GM12878 (cell line): Measurements from ENCODE around the gene SRMS. TPM values are rescaled to one million over a fixed set of nuclear protein-coding genes. Genes with fewer than 3 reads are reported as not detected.

Source experiments
- BACH1 ChIP-seq: fragments of 450-650 bp; IDR thresholded peaks from 2 replicates; pipeline ENCODE4 v1.6.1; 2017; ENCODE audit warnings: mild to moderate bottlenecking, borderline replicate concordance
- BCL11A ChIP-seq: IDR thresholded peaks from 2 replicates; pipeline ENCODE4 v1.6.1; 2011; ENCODE audit warnings: low read depth, low read length
- BHLHE40 ChIP-seq, 2 experiments: fragments of 450-650 bp in 1 of 2; IDR thresholded peaks; 2 replicates each; pipeline ENCODE4 v1.6.1; 2011 to 2017; ENCODE audit warnings: low read depth in 2 of 2, borderline replicate concordance in 1 of 2, improper control_type of control experiment in 1 of 2, low read length in 1 of 2, mild to moderate bottlenecking in 1 of 2
- BMI1 ChIP-seq: fragments of 450-650 bp; IDR thresholded peaks from 2 replicates; pipeline ENCODE4 v1.6.1; 2016; ENCODE audit warnings: mild to moderate bottlenecking, moderate library complexity, borderline replicate concordance
- BRCA1 ChIP-seq: IDR thresholded peaks from 2 replicates; pipeline ENCODE4 v1.6.1; 2011; ENCODE audit warnings: low read depth, low read length, improper control_type of control experiment
- CEBPZ ChIP-seq: fragments of 150-350 bp; IDR thresholded peaks from 2 replicates; pipeline ENCODE4 v1.6.1; 2016; ENCODE audit warnings: low read depth, low read length
- GABPA ChIP-seq: IDR thresholded peaks from 2 replicates; pipeline ENCODE4 v1.6.1; 2014; ENCODE audit warnings: antibody characterized with exemption, low read depth, mild to moderate bottlenecking, inconsistent platforms
- HDAC2 ChIP-seq: fragments of 200-600 bp; sonication (generic); IDR thresholded peaks from 2 replicates; pipeline ENCODE4 v1.6.1; 2017
- JUND ChIP-seq: IDR thresholded peaks from 2 replicates; pipeline ENCODE4 v1.6.1; 2012; ENCODE audit warnings: low read depth, mild to moderate bottlenecking, low read length, improper control_type of control experiment, moderate library complexity
- LARP7 ChIP-seq: fragments of 450-650 bp; IDR thresholded peaks from 2 replicates; pipeline ENCODE4 v1.6.1; 2017; ENCODE audit warnings: mild to moderate bottlenecking
- MEF2A ChIP-seq: IDR thresholded peaks from 2 replicates; pipeline ENCODE4 v1.6.1; 2011; ENCODE audit warnings: low read depth, mild to moderate bottlenecking, low read length, moderate library complexity; ENCODE audit not compliant: insufficient read depth
- MYC ChIP-seq: IDR thresholded peaks from 2 replicates; pipeline ENCODE4 v1.6.1; 2011; ENCODE audit warnings: mild to moderate bottlenecking, low read length, moderate library complexity, inconsistent platforms; ENCODE audit not compliant: insufficient read depth, insufficient replicate concordance, insufficient read length, severe bottlenecking
- PBX3 ChIP-seq: IDR thresholded peaks from 2 replicates; pipeline ENCODE4 v1.6.1; 2011; ENCODE audit warnings: mild to moderate bottlenecking, low read depth, low read length, moderate library complexity; ENCODE audit not compliant: insufficient replicate concordance
- RFX5 ChIP-seq: IDR thresholded peaks from 2 replicates; pipeline ENCODE4 v1.6.1; 2011; ENCODE audit warnings: low read depth, low read length, improper control_type of control experiment
- SMAD1 ChIP-seq: fragments of 450-650 bp; IDR thresholded peaks from 2 replicates; pipeline ENCODE4 v1.6.1; 2018; ENCODE audit warnings: mild to moderate bottlenecking, low read depth; ENCODE audit not compliant: partially characterized antibody
- SMAD5 ChIP-seq: IDR thresholded peaks from 2 replicates; pipeline ENCODE4 v1.6.1; 2016; ENCODE audit warnings: antibody characterized with exemption, low read depth
- SMARCA5 ChIP-seq: fragments of 450-650 bp; IDR thresholded peaks from 2 replicates; pipeline ENCODE4 v1.6.1; 2017; ENCODE audit warnings: mild to moderate bottlenecking
- SMC3 ChIP-seq: IDR thresholded peaks from 2 replicates; pipeline ENCODE4 v1.6.1; 2011; ENCODE audit warnings: low read length, improper control_type of control experiment, borderline replicate concordance
- SRF ChIP-seq, 2 experiments: IDR thresholded peaks; 2 replicates each; pipeline ENCODE4 v1.6.1; 2011; ENCODE audit warnings: low read depth in 2 of 2, low read length in 2 of 2, mild to moderate bottlenecking in 1 of 2, moderate library complexity in 1 of 2
- TCF7 ChIP-seq: IDR thresholded peaks from 2 replicates; pipeline ENCODE4 v1.6.1; 2014; ENCODE audit warnings: antibody characterized with exemption, borderline replicate concordance
- USF1 ChIP-seq: IDR thresholded peaks from 2 replicates; pipeline ENCODE4 v1.6.1; 2011; ENCODE audit warnings: borderline replicate concordance, low read depth, mild to moderate bottlenecking, moderate library complexity, mixed read lengths, low read length; ENCODE audit not compliant: insufficient read depth; ENCODE audit errors: extremely low read length
- YBX1 ChIP-seq: fragments of 450-650 bp; IDR thresholded peaks from 2 replicates; pipeline ENCODE4 v1.6.1; 2016; ENCODE audit warnings: antibody characterized with exemption
- YY1 ChIP-seq: IDR thresholded peaks from 2 replicates; pipeline ENCODE4 v1.6.1; 2011; ENCODE audit warnings: low read depth, mild to moderate bottlenecking, low read length
- ZNF207 ChIP-seq: fragments of 450-650 bp; IDR thresholded peaks from 2 replicates; pipeline ENCODE4 v1.6.1; 2014; ENCODE audit warnings: antibody characterized with exemption, mild to moderate bottlenecking, borderline replicate concordance
- ZNF24 ChIP-seq: fragments of 450-650 bp; IDR thresholded peaks from 2 replicates; pipeline ENCODE4 v1.6.1; 2017; ENCODE audit warnings: antibody characterized with exemption, mild to moderate bottlenecking
- ZNF384 ChIP-seq: IDR thresholded peaks from 2 replicates; pipeline ENCODE4 v1.6.1; 2012; ENCODE audit warnings: low read depth, mild to moderate bottlenecking, low read length, improper control_type of control experiment, borderline replicate concordance
- polyA plus RNA-seq, 11 experiments: library from polyadenylated mRNA; depleted of rRNA in 4 of 11; unstranded in 6 of 11; stranded (reverse) in 5 of 11; fragments of >200 nt; fragmentation: Nextera tagmentation in 4 of 11; fragmentation: Illumina TruSeq in 1 of 11; extraction: Ambion mirVana in 4 of 11; extraction: Trizol in 1 of 11; gene quantifications; 1 replicate in 1 of 11; 2 replicates in 10 of 11; pipeline versions ENCODE4 v1.2.1 to v1.2.3, GENCODE V29; 2011 to 2016; ENCODE audit warnings: inconsistent platforms in 2 of 11, missing spikeins in 2 of 11, low read depth in 1 of 11
- total RNA-seq, 4 experiments: library from RNA; depleted of rRNA in 3 of 4; stranded (reverse); fragments of >200 nt in 3 of 4; fragmentation: Illumina TruSeq in 1 of 4; extraction: Trizol in 1 of 4; gene quantifications; 2 replicates each; pipeline versions ENCODE4 v1.2.1 to v1.2.3, GENCODE V29; 2013 to 2021

The SRMS gene
- total and polyA plus RNA-seq, 10 of the 15 experiments (the other 5 are each of a cell fraction or from before 2014, with no cell fraction given): not detected

- TF ChIP-seq SMAD1: no peak
- no peak; the same call in 1 of the 2 replicates for TF ChIP-seq BACH1
- no peak for TF ChIP-seq USF1
- TF ChIP-seq ZNF24: no peak
- no peak for TF ChIP-seq HDAC2
- no peak for TF ChIP-seq PBX3
- TF ChIP-seq JUND: no peak
- TF ChIP-seq TCF7: no peak
- 0 out of 2 replicates have a peak, but pooled peaks have one; percentile 8 for TF ChIP-seq YY1
- TF ChIP-seq GABPA: no peak
- peak; percentile 66 for TF ChIP-seq BCL11A
- TF ChIP-seq SMARCA5: no peak
- no peak for TF ChIP-seq CEBPZ
- TF ChIP-seq SMAD5: no peak
- no peak for TF ChIP-seq ZNF384
- TF ChIP-seq LARP7: no peak
- no peak for TF ChIP-seq MYC
- TF ChIP-seq BHLHE40 (IDR thresholded peaks at IDR 0.05; ENCODE audit: borderline replicate concordance in 1 of 2, low read depth in 2 of 2, low read length in 1 of 2): peak; percentile 67 to 78
- TF ChIP-seq YBX1: no peak
- TF ChIP-seq RFX5: no peak
- TF ChIP-seq SMC3: no peak
- peak; percentile 71; the same call in 1 of the 2 replicates for TF ChIP-seq MEF2A
- TF ChIP-seq BRCA1: no peak
- TF ChIP-seq BMI1: no peak
- 0 out of 4 replicates have a peak, but pooled peaks of 1 of the 2 experiments have one; percentile 1 for TF ChIP-seq SRF (IDR thresholded peaks at IDR 0.05; ENCODE audit: low read depth in 2 of 2, low read length in 2 of 2)
- no peak for TF ChIP-seq ZNF207
Measured at GRCh38 chr20:63567386-63568169, 20.0 kb upstream of the SRMS start (continued).
